ENCODE data around the gene SLC2A4RG.
"Not testable (repeated sequence)": the region's sequence is repeated elsewhere in the genome, so short reads cannot be mapped to it uniquely, and the experiment has no call there.

Gene SLC2A4RG

GRCh38 chr20:63718996-63719395 is 20.6 kb upstream of the SLC2A4RG start:
- TF ChIP-seq CTCF (IDR thresholded peaks at IDR 0.05; ENCODE audit: control insufficient read depth, insufficient read depth, low read depth, low read length, missing control alignments): no peak
- DNase-seq (ENCODE audit: low read depth): no peak
- H3K4me3 ChIP-seq (ENCODE audit: control insufficient read depth, low read depth, low read length): no peak overlapping the region

GRCh38 chr20:63722967-63723622 is 16.5 kb upstream of the SLC2A4RG start:
- not testable (repeated sequence) for H3K4me3 ChIP-seq (ENCODE audit: control insufficient read depth, low read depth, low read length); DNase-seq (ENCODE audit: low read depth)

- not testable (repeated sequence) for DNase-seq (ENCODE audit: low read depth)
Observed at GRCh38 chr20:63730189-63730733, 9.3 kb upstream of the SLC2A4RG start.

GRCh38 chr20:63731410-63731809 is 8.2 kb upstream of the SLC2A4RG start:
- H3K4me3 ChIP-seq (ENCODE audit: control insufficient read depth, low read depth, low read length): no peak overlapping the region
- no peak for TF ChIP-seq CTCF (IDR thresholded peaks at IDR 0.05; ENCODE audit: control insufficient read depth, insufficient read depth, low read depth, low read length, missing control alignments)

More at GRCh38 chr20:63730189-63730733, 9.3 kb upstream of the SLC2A4RG start:
- not testable (repeated sequence) for H3K4me3 ChIP-seq (ENCODE audit: control insufficient read depth, low read depth, low read length)

GRCh38 chr20:63732118-63733095 is 7.2 kb upstream of the SLC2A4RG start:
- no peak for DNase-seq (ENCODE audit: low read depth)
- TF ChIP-seq CTCF (IDR thresholded peaks at IDR 0.05; ENCODE audit: control insufficient read depth, insufficient read depth, low read depth, low read length, missing control alignments): no peak
- no peak overlapping the region for H3K4me3 ChIP-seq (ENCODE audit: control insufficient read depth, low read depth, low read length)

More at GRCh38 chr20:63731410-63731809, 8.2 kb upstream of the SLC2A4RG start:
- DNase-seq (ENCODE audit: low read depth): no peak

- DNase-seq (ENCODE audit: low read depth): no peak
- no peak for TF ChIP-seq CTCF (IDR thresholded peaks at IDR 0.05; ENCODE audit: control insufficient read depth, insufficient read depth, low read depth, low read length, missing control alignments)
- H3K4me3 ChIP-seq (ENCODE audit: control insufficient read depth, low read depth, low read length): no peak overlapping the region
Observed at GRCh38 chr20:63733117-63733516, 6.5 kb upstream of the SLC2A4RG start.

- H3K4me3 ChIP-seq (ENCODE audit: control insufficient read depth, low read depth, low read length): no peak overlapping the region
- no peak for TF ChIP-seq CTCF (IDR thresholded peaks at IDR 0.05; ENCODE audit: control insufficient read depth, insufficient read depth, low read depth, low read length, missing control alignments)
- DNase-seq (ENCODE audit: low read depth): no peak
Observed at GRCh38 chr20:63733579-63734081, 5.9 kb upstream of the SLC2A4RG start.
